NCI-H128 (cell line): ENCODE data around the gene POU2AF2.
"Not testable (repeated sequence)": the region's sequence is repeated elsewhere in the genome, so short reads cannot be mapped to it uniquely, and the experiment has no call there.

ENCODE experiments used
- DNase-seq: peaks from one replicate; lab custom pipeline; 2025; ENCODE audit not compliant: unreplicated experiment; lab: John Stamatoyannopoulos, UW

Gene POU2AF2

GRCh38 chr11:111301004-111301841, 55.7 kb downstream of the POU2AF2 start:
- DNase-seq, result no peak

- no peak for DNase-seq
Observed at GRCh38 chr11:111301842-111302118, 56.3 kb downstream of the POU2AF2 start.

- DNase-seq, result no peak
Observed at GRCh38 chr11:111302298-111302697, 56.8 kb downstream of the POU2AF2 start.

GRCh38 chr11:111303461-111303860, 57.9 kb downstream of the POU2AF2 start:
- DNase-seq, result no peak

GRCh38 chr11:111305162-111305802, 59.8 kb downstream of the POU2AF2 start:
- DNase-seq, result no peak

- DNase-seq, result no peak
Observed at GRCh38 chr11:111305876-111306275, 60.4 kb downstream of the POU2AF2 start.

GRCh38 chr11:111306321-111306720, 60.8 kb downstream of the POU2AF2 start:
- no peak for DNase-seq

- DNase-seq, result no peak
Observed at GRCh38 chr11:111307472-111308108, 62.1 kb downstream of the POU2AF2 start.

GRCh38 chr11:111308140-111308539, 62.6 kb downstream of the POU2AF2 start:
- peak; percentile 58 for DNase-seq

GRCh38 chr11:111309215-111309915, 63.8 kb downstream of the POU2AF2 start:
- no peak for DNase-seq

GRCh38 chr11:111310088-111310487, 64.6 kb downstream of the POU2AF2 start:
- DNase-seq, result peak; percentile 22

- no peak for DNase-seq
Observed at GRCh38 chr11:111310723-111311122, 65.2 kb downstream of the POU2AF2 start.

- DNase-seq, result no peak
Observed at GRCh38 chr11:111312076-111312475, 66.6 kb downstream of the POU2AF2 start.

- DNase-seq, result no peak
Observed at GRCh38 chr11:111319296-111319695, 73.8 kb downstream of the POU2AF2 start.

- not testable (repeated sequence) for DNase-seq
Observed at GRCh38 chr11:111320199-111320598, 74.7 kb downstream of the POU2AF2 start.

- DNase-seq, result no peak
Observed at GRCh38 chr11:111320728-111321568, 75.4 kb downstream of the POU2AF2 start.

- DNase-seq, result no peak
Observed at GRCh38 chr11:111322534-111322933, 77.0 kb downstream of the POU2AF2 start.

- no peak for DNase-seq
Observed at GRCh38 chr11:111324277-111324720, 78.8 kb downstream of the POU2AF2 start.

GRCh38 chr11:111325259-111325658, 79.7 kb downstream of the POU2AF2 start:
- DNase-seq, result no peak

GRCh38 chr11:111326824-111327223, 81.3 kb downstream of the POU2AF2 start:
- no peak for DNase-seq
